GM21367 (cell line): Measurements from ENCODE around the gene BASP1.
"Not testable (repeated sequence)": the region's sequence is repeated elsewhere in the genome, so short reads cannot be mapped to it uniquely, and the experiment has no call there.

Experiments used
- ATAC-seq: cut with Tn5 transposase; IDR thresholded peaks from one replicate; pipeline ENCODE4 v1.9.1; 2021; ENCODE audit not compliant: unreplicated experiment

Gene BASP1

GRCh38 chr5:17190799-17191391 lies 26.5 kb upstream of the BASP1 start:
- ATAC-seq = no peak

- ATAC-seq = not testable (repeated sequence)
These were observed 25.9 kb upstream of the BASP1 start for GRCh38 chr5:17191574-17191973.

DNA sequence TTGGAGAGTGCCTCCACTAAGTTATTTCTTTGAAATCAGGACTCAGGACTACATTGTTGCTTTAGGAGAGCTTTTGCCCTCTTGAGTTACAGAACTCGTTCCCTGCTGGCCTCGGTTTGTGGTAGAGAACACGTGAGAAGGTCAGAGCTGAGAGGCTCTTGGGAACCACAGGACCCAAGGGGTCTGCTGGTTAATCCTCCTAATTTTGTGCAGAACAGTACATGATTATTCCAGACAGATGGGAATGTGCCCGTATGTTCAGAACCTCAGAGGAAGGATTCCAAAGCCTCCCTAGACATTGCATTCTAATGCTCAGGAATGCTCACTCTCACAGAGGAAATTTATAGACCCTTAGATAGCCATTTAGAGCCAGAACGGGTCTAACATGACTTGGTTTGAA lies 25.2 kb upstream of the BASP1 start:
- no peak for ATAC-seq

- no peak for ATAC-seq
These were observed 21.4 kb upstream of the BASP1 start for GRCh38 chr5:17196024-17196423.

GRCh38 chr5:17196697-17197096 lies 20.7 kb upstream of the BASP1 start:
- no peak for ATAC-seq

DNA sequence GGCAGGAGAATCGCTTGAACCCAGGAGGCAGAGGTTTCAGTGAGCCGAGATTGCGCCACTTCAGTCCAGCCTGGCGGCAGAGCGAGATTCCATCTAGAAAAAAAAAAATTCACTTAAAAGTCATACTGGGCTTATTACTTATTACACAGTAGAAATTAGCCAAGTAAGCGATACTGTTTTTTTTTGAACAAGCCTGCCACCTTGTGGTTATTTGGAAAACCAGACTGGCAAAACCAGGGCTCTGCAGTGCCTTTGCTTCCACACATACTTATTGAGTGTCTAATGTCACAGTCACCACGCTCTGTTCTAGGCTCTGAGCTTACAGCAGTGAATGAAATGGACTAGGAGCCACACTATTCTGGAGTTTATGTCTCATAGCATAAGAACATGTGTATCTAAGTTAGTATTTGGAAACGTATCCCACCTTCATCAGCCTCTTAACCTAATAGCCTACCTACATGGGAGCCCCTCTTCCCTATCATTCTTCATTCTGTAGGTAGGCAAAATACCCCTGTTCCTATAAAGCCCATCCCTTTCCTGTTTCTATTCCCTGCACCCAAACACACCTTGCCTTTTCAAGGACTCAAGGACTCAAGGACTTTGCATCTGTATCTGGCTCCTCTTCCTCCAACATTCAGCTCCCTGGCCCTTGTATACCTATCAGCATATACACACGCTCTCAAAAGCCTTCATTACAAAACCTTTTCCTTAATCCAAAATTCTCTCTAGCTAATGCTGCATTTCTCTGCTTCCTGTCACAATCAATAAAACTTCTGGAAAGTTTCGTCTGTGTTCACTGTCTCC lies 13.9 kb upstream of the BASP1 start:
- ATAC-seq = peak; percentile 80

DNA sequence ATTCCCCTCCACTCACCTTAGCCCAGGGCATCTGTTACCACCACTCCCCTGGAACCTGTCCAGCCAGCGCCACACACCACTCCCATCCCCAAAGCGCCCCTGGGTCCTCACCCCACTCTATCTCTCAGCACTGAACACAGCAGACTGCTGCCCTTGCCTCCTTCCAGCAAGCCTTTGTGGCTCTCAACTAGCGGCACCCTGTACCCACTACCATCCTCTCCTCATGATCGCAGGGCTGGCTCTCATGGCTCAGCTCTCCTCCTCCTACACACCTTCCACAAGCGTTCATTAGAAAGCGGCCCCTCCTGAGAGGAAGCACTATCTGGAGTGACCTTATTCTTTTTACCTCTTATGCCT lies 13.3 kb upstream of the BASP1 start:
- no peak for ATAC-seq

- no peak for ATAC-seq
These were observed 11.4 kb upstream of the BASP1 start for GRCh38 chr5:17206021-17206420.

- ATAC-seq = no peak
These were observed 5.2 kb upstream of the BASP1 start for GRCh38 chr5:17212191-17212590.

DNA sequence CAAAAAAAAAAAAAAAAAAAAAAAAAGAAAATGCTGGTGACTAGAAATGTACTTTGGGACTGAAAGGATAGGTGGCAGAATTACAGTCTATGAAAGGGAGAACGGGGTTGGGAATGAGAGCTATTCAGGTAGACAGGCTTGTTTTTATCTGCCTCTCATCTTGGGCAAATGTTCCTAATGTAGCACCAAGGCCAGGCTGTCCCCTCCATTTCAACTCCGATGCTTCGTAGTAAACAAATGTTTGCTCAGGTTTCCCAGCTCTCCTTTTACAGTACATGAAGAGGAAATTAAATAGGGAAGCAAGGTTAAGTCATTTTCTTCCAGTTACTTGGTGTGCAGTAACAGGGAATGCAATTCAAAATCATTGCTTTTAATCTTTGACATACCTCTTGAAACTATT lies 4.4 kb upstream of the BASP1 start:
- no peak for ATAC-seq

- ATAC-seq = no peak
These were observed 3.5 kb upstream of the BASP1 start for GRCh38 chr5:17213938-17214337.

DNA sequence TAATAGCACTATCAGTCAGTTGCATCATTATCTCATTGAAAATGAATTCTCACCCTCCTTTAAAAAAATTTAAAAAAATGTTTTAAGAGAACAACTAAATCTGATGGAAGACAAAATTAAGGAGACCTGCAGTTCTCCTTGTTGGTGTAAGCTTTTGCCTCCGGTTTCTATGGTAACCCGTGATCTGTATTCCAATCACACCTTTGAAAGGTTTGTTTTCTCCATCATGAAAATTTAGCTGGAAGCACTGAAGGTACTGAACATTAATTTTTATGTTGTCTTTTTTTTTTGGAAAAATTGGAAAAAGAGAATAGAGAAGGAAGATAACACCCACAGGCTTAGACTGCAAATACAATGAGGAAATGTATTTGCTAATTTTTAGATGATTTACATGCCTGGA lies 2.5 kb upstream of the BASP1 start:
- ATAC-seq = no peak

- ATAC-seq = no peak
These were observed 2.1 kb upstream of the BASP1 start for GRCh38 chr5:17215361-17215760.

DNA sequence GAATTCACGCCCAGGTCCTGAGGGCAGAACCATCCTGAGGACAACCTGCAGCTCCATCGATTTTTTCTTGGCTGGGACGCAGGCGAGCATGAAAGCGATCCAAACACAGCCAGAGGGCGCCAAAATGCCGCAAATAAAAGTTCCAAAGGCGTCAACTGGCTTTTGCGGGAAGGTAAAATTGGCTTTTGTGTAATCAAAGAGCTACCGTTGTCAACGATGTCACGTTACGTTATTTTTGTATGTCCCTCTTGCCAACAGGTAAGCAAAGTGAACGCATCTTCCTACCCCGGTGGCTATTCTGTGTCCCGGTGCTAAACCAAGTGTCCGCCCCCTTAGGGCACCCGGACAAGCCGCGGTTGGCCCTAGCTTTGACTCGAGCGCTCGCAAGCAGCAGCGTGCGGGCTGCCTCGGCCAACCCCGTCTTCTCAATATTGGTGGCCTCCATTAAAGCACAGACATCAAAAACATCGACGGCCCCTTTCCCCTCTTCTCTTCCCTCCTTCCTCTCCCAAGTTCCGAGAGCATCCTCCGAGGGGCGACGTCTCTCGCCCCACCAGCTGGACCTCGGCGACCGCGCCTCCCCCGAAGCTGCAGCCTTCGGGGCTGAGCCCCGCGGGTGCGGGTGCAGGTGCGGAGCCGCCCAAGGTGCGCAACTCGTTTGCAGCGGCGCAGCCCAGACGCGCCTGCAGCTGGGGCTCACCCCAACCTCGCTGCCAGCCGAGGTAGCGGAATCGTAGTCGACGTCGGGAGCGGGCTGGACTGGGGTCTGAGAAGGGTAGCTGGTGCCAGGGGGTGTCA lies 1.1 kb upstream of the BASP1 start:
- peak; percentile 41 for ATAC-seq

- ATAC-seq = no peak
These were observed 398 bp upstream of the BASP1 start for GRCh38 chr5:17216974-17217492.

DNA sequence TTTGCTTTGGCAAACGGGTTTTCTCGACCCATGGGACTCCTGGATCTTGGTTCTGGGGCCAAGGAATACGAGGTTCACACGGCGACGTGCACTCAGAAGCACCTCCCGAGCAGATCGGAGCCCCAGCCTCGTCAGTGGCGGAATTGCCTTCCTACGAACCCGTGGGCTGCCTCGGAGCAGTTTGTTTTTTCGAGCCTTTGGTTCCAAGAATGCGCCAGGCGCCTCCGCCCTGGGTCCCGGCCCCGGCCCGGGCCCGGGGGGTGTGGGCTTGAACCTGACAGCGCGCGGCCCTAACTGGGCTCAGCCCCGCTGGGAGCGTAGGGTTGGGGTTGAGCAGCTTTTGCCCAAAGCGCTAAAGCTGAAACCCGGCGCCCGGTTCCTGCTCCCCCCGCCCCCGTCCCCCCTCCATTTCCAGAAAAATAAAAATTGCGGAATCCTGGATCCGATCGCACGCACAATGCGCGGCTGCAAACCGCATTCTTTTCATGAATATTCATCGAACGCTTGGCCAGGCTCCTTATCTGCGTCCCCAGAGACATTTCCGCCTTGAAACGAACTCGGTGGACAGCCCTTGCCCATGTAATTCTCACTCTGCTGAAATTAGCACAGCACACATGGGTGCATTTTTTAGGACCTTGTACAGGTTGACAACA lies 1.0 kb downstream of the BASP1 start:
- peak; percentile 21 for ATAC-seq

GRCh38 chr5:17219006-17219422 lies 1.6 kb downstream of the BASP1 start:
- no peak for ATAC-seq

DNA sequence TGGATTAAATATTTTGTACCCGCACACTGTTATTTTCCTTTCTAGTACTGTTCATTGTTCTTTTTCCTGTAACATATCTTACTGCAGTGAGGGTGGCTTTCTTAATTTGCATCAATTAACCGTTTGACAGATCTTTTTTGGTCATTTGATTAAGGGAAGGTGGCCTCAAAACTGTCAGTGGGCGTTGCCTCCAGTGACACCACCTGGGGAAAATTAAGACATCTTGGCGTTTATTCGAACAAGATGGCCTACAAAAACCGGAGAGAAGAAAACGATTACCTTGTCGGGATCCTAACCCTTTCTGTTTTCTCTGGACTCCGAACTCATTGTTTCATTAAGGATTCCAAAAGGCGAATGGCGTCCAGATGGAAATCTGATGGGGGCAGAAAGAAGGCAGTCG lies 2.0 kb downstream of the BASP1 start:
- no peak for ATAC-seq

GRCh38 chr5:17219992-17220391 lies 2.6 kb downstream of the BASP1 start:
- no peak for ATAC-seq

GRCh38 chr5:17220469-17220868 lies 3.0 kb downstream of the BASP1 start:
- ATAC-seq = no peak
